OCI-LY3 (cell line): ENCODE measurements around the gene PPP2R5B.

Source experiments
- H2AFZ ChIP-seq: fragments of 200-600, 300-600 bp; shearing (Covaris generic); 2 replicates; pipeline ENCODE4 v1.6.0; 2014; ENCODE audit warnings: antibody characterized with exemption, low read depth, low read length
- H3K27ac ChIP-seq: fragments of 200-600, 300-600 bp; sonication (generic); 2 replicates; pipeline ENCODE4 v1.5.1; 2014; ENCODE audit warnings: mild to moderate bottlenecking, low read length, moderate library complexity, mixed read lengths
- H3K27me3 ChIP-seq: fragments of 200-600, 300-600 bp; sonication (generic); 2 replicates; pipeline ENCODE4 v1.6.1; 2014; ENCODE audit warnings: low read depth, low read length, mixed read lengths
- H3K36me3 ChIP-seq: fragments of 200-600, 300-600 bp; sonication (generic); replicated peaks from 2 replicates; pipeline ENCODE3; 2014; ENCODE audit warnings: low read depth, low read length, mixed read lengths
- H3K4me1 ChIP-seq: fragments of 300-600, 200-600 bp; sonication (generic); 2 replicates; pipeline ENCODE4 v1.6.1; 2014; ENCODE audit warnings: low read length, mixed read lengths
- H3K4me2 ChIP-seq: fragments of 200-600, 300-600 bp; sonication (generic); 2 replicates; pipeline ENCODE4 v1.6.1; 2014; ENCODE audit warnings: low read length, mixed read lengths
- H3K4me3 ChIP-seq: fragments of 300-600, 200-600 bp; sonication (generic); 2 replicates; pipeline ENCODE4 v1.5.1; 2014; ENCODE audit warnings: antibody characterized with exemption, mild to moderate bottlenecking, low read length, moderate library complexity
- H3K79me2 ChIP-seq: fragments of 300-600, 200-600 bp; shearing (Covaris generic); 2 replicates; pipeline ENCODE4 v1.6.1; 2014; ENCODE audit warnings: mild to moderate bottlenecking, low read length, mixed read lengths
- H3K9ac ChIP-seq: fragments of 300-600, 200-600 bp; shearing (Covaris generic); 2 replicates; pipeline ENCODE4 v1.6.0; 2014; ENCODE audit warnings: mild to moderate bottlenecking, low read length, moderate library complexity
- H3K9me3 ChIP-seq: fragments of 200-600, 300-600 bp; shearing (Covaris generic); 2 replicates; pipeline ENCODE4 v1.6.1; 2014; ENCODE audit warnings: low read length, mixed read lengths; ENCODE audit not compliant: insufficient read depth
- H4K20me1 ChIP-seq: fragments of 200-600, 300-600 bp; sonication (generic); 2 replicates; pipeline ENCODE4 v1.6.1; 2016; ENCODE audit warnings: low read length, mixed read lengths; ENCODE audit not compliant: insufficient read depth
- CTCF ChIP-seq: fragments of 200-600, 300-600 bp; sonication (generic); IDR thresholded peaks from 2 replicates; pipeline ENCODE4 v1.5.1; 2014; ENCODE audit warnings: antibody characterized with exemption, low read length, low read depth
- EZH2phosphoT487 ChIP-seq: fragments of 200-600 bp; shearing (Covaris generic); IDR thresholded peaks from 2 replicates; pipeline ENCODE4 v1.6.1; 2018; ENCODE audit warnings: antibody characterized with exemption, mixed run types, low read depth

Gene PPP2R5B

DNA sequence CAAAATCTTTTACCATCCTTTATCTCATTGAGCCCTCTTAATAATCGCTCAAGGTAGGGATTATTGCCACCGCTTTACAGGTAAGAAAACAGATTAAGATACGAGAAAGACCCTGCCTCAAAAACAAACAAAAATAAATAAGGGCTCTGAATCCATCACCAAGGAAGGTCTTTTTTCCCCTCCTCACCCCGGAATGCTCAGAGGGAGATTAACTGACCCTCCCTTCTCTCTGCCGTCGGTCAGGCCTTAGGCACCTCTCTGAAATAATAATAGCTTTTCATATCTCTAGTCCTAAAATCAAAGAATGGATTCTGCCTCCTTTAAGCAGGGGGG lies 6.9 kb upstream of the PPP2R5B start:
- TF ChIP-seq EZH2phosphoT487 (no peak), CTCF (no peak)
- Histone ChIP-seq H3K79me2 (peaks cover 18% of the 10 kb centered on the region), H2AFZ (peak overlapping the region; percentile 68), H3K27me3 (no peaks in the 10 kb centered on the region), H3K9ac (peak overlapping the region; percentile 83), H3K9me3 (no peaks in the 10 kb centered on the region), H3K27ac (peak overlapping the region; percentile 35), H3K4me1 (peaks cover 16% of the 10 kb centered on the region), H3K36me3 (no peaks in the 10 kb centered on the region), H3K4me2 (peak overlapping the region; percentile 88), H4K20me1 (no peaks in the 10 kb centered on the region), H3K4me3 (peak overlapping the region; percentile 85)

- H3K9me3 ChIP-seq, result no peaks in the 10 kb centered on the region
- H4K20me1 ChIP-seq, result no peaks in the 10 kb centered on the region
- no peaks in the 10 kb centered on the region for H3K36me3 ChIP-seq
- H3K79me2 ChIP-seq, result peaks cover 18% of the 10 kb centered on the region
- peak overlapping the region; percentile 83 for H3K9ac ChIP-seq
- H2AFZ ChIP-seq, result peak overlapping the region; percentile 68
- H3K27me3 ChIP-seq, result no peaks in the 10 kb centered on the region
- H3K4me1 ChIP-seq, result peaks cover 16% of the 10 kb centered on the region
- H3K27ac ChIP-seq, result peak overlapping the region; percentile 35
- peak overlapping the region; percentile 85 for H3K4me3 ChIP-seq
- TF ChIP-seq EZH2phosphoT487 (no peak), CTCF (peak; percentile 58)
- H3K4me2 ChIP-seq, result peak overlapping the region; percentile 88
These were observed 6.5 kb upstream of the PPP2R5B start for GRCh38 chr11:64918017-64918416.

DNA sequence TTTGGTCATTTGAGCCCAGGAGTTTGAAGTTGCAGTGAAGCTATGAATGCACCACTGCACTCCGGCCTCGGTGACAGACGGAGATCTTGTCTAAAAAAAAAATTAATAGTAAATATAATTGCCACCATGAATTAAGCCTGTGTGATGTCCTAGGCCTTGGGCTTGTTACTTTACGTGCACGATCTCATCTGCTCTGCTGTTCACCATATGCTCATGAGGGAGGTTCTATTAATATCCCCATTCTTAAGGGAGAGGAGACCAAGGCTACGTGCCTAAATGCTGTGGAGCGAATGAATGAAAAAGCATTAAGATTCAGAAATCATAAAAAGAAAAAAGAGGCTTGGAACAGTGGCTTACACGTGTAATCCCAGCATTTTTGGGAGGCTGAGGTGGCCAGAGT lies 4.9 kb upstream of the PPP2R5B start:
- H3K4me1 ChIP-seq, result peaks cover 26% of the 10 kb centered on the region
- H3K27me3 ChIP-seq, result no peaks in the 10 kb centered on the region
- no peak overlapping the region for H3K4me3 ChIP-seq
- no peaks in the 10 kb centered on the region for H3K9me3 ChIP-seq
- no peak overlapping the region for H2AFZ ChIP-seq
- no peaks in the 10 kb centered on the region for H4K20me1 ChIP-seq
- no peak overlapping the region for H3K9ac ChIP-seq
- peaks cover 18% of the 10 kb centered on the region for H3K79me2 ChIP-seq
- no peak overlapping the region for H3K27ac ChIP-seq
- H3K4me2 ChIP-seq, result no peak overlapping the region
- TF ChIP-seq CTCF, result no peak
- TF ChIP-seq EZH2phosphoT487, result no peak
- H3K36me3 ChIP-seq, result no peaks in the 10 kb centered on the region

GRCh38 chr11:64920124-64920523 lies 4.4 kb upstream of the PPP2R5B start:
- Histone ChIP-seq H3K9ac (no peak overlapping the region), H3K27ac (no peak overlapping the region), H3K79me2 (peaks cover 17% of the 10 kb centered on the region), H3K4me1 (peaks cover 27% of the 10 kb centered on the region), H4K20me1 (no peaks in the 10 kb centered on the region), H2AFZ (no peak overlapping the region), H3K4me3 (no peak overlapping the region), H3K4me2 (no peak overlapping the region), H3K27me3 (no peaks in the 10 kb centered on the region), H3K9me3 (no peaks in the 10 kb centered on the region), H3K36me3 (no peaks in the 10 kb centered on the region)
- no peak for TF ChIP-seq CTCF
- TF ChIP-seq EZH2phosphoT487, result no peak
